ENCODE measurements around the gene FMNL3.

The FMNL3 gene

GRCh38 chr12:49623142-49623904 lies 83.9 kb downstream of the FMNL3 start, which contains the start of gene PRPF40B:
Gene PRPF40B, plus strand, starts transcription at chr12:49623561. Its CDS starts 30 bp downstream, at chr12:49623591.
- peak within 1 kb of the TSS; percentile 43 to 83 (median 66) for H3K4me3 ChIP-seq (ENCODE audit: control insufficient read depth in 1 of 7, extremely low read depth in 1 of 7, insufficient read depth in 4 of 7, low read depth in 2 of 7, low read length in 6 of 7)
- WGBS (ENCODE audit: insufficient coverage) = under 1% methylated on average over 42 of the region's 76 CpGs
- peaks cover 0 to 26% (median 20%) of the 10 kb centered on the region in 4 experiments for H3K4me1 ChIP-seq (ENCODE audit: control extremely low read depth in 1 of 4, control insufficient read depth in 4 of 4, insufficient read depth in 4 of 4, low read length in 3 of 4)
- no peaks in the 10 kb centered on the region for H3K9me3 ChIP-seq (ENCODE audit: control extremely low read depth in 1 of 5, control insufficient read depth in 4 of 5, insufficient read depth in 2 of 5, low read depth in 1 of 5, low read length in 4 of 5)
- CTCF ChIA-PET = interaction anchor here (0.6 to 8.0 kb wide), 19 partner anchors 9 to 356 kb away, joined by 3 to 67 read pairs (median 3); partner anchors contain the start of gene TROAP
- POLR2A ChIA-PET = interaction anchor here (0.8 to 1.1 kb wide), 3 partner anchors 35 to 103 kb away, joined by 3 to 5 read pairs (median 3); no protein-coding TSS in a partner anchor
- DNase-seq = peak; percentile 92 to 95 (median 95)
- peak within 1 kb of the TSS in 1 of 2 experiments; percentile 25 for H3K27ac ChIP-seq (ENCODE audit: insufficient read depth in 1 of 2, low read depth in 1 of 2, low read length in 2 of 2, poor library complexity in 1 of 2, severe bottlenecking in 2 of 2)
- H3K27me3 ChIP-seq (replicated peaks in 2 of 5; ENCODE audit: control insufficient read depth in 4 of 5, insufficient read depth in 5 of 5, low read length in 4 of 5) = peaks cover 0 to 7% (median 5%) of the 10 kb centered on the region in 5 experiments
- H3K36me3 ChIP-seq (ENCODE audit: control insufficient read depth in 4 of 4, insufficient read depth in 4 of 4, low read length in 3 of 4) = no peaks in the 10 kb centered on the region

DNA sequence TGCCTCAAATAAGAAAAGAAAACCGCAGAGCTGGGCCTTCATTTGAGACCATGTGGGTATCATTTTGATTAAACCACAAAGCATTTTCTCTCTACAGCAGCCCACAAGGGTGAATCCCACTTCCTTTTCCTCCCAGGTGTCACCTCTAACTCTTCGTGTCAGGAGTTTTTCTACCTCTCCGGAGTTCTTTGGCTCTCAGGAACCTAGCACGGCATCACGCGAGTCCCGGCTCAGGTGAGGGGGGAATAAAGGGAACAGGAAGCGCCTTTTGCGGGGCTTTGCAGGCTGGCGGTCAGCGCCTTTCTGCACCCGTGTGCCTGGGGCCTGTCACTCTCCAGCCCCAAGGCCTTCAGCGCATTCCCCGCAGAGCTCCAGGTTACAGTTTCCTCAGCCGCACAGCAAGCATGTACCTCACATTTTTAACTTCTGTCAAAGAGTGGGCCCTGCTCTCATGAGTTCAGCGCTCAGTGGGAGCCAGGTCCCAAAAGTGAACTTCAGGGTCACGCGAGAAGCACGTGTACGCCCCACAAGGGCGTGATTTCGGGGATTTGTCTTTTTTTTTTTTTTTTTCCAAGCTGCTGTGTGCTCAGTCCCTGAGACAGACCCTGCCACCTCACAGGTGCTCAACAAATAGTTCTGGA lies 84.6 kb downstream of the FMNL3 start:
- 0% methylated on average over 22 of the region's 22 CpGs for WGBS (ENCODE audit: insufficient coverage)
- Histone ChIP-seq H3K27me3 (replicated peaks in 2 of 5; ENCODE audit: control insufficient read depth in 4 of 5, insufficient read depth in 5 of 5, low read length in 4 of 5) (peaks cover 0 to 13% (median 5%) of the 10 kb centered on the region in 5 experiments), H3K9me3 (ENCODE audit: control extremely low read depth in 1 of 5, control insufficient read depth in 4 of 5, insufficient read depth in 2 of 5, low read depth in 1 of 5, low read length in 4 of 5) (no peaks in the 10 kb centered on the region), H3K4me3 (ENCODE audit: control insufficient read depth in 1 of 7, extremely low read depth in 1 of 7, insufficient read depth in 4 of 7, low read depth in 2 of 7, low read length in 6 of 7) (peak overlapping the region; percentile 43 to 83 (median 66)), H3K27ac (ENCODE audit: insufficient read depth in 1 of 2, low read depth in 1 of 2, low read length in 2 of 2, poor library complexity in 1 of 2, severe bottlenecking in 2 of 2) (peak overlapping the region in 1 of 2 experiments; percentile 25), H3K36me3 (ENCODE audit: control insufficient read depth in 4 of 4, insufficient read depth in 4 of 4, low read length in 3 of 4) (no peaks in the 10 kb centered on the region), H3K4me1 (ENCODE audit: control extremely low read depth in 1 of 4, control insufficient read depth in 4 of 4, insufficient read depth in 4 of 4, low read length in 3 of 4) (peaks cover 0 to 26% (median 20%) of the 10 kb centered on the region in 4 experiments)
- CTCF ChIA-PET = interaction anchor here (0.6 to 8.0 kb wide), 15 partner anchors 8 to 356 kb away, joined by 3 to 67 read pairs (median 3); partner anchors contain the start of gene TROAP
- DNase-seq = peak; percentile 36 to 84 (median 78)
- POLR2A ChIA-PET = interaction anchor here (0.8 to 1.1 kb wide), 3 partner anchors 34 to 104 kb away, joined by 3 to 5 read pairs (median 3); no protein-coding TSS in a partner anchor

DNA sequence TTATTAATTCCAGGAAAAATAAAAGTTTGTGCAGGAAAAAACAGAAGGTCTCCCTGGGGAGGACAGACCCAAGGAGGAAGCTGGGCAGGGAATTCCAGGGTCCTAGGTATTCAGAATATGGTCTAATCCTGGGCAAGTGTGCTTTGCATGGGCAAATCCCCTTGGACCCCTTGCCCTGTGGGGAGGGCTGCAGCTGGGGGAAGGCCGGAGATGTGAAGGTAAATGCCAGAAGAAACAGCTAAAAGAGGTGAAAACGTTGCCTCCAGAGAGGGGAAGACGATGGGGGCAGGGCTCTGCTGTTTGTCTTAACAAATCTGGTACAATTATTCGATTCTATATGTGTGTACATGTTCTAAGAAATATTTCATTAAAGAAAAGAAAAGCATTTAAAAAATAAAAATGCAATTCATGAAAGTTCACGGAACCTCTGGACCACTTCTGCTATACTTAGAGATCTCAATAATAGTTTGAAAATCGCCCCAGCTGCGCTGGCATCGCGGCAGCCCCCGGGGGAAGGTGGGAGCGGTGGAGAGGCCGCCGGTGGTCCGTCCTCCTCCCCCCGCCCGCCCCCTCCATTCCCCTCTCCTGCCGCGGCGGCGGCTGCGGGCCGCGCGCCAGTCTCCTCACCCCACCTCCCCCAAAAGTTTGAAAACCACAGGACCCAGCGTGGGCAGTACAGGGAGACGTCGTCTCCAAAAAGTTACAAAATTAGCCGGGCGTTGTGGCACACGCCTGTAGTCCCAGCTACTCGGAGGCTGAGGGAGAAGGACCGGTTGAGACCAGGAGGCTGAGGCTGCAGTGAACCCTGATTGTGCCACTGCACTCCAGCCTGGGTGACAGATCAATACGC lies 85.3 kb downstream of the FMNL3 start:
- Histone ChIP-seq H3K27me3 (replicated peaks in 2 of 5; ENCODE audit: control insufficient read depth in 4 of 5, insufficient read depth in 5 of 5, low read length in 4 of 5) (peaks cover 0 to 14% (median 4%) of the 10 kb centered on the region in 5 experiments), H3K4me1 (ENCODE audit: control extremely low read depth in 1 of 4, control insufficient read depth in 4 of 4, insufficient read depth in 4 of 4, low read length in 3 of 4) (peaks cover 0 to 26% (median 20%) of the 10 kb centered on the region in 4 experiments), H3K4me3 (ENCODE audit: control insufficient read depth in 1 of 7, extremely low read depth in 1 of 7, insufficient read depth in 4 of 7, low read depth in 2 of 7, low read length in 6 of 7) (peak overlapping the region in 6 of 7 experiments; percentile 59 to 83 (median 68)), H3K9me3 (ENCODE audit: control extremely low read depth in 1 of 5, control insufficient read depth in 4 of 5, insufficient read depth in 2 of 5, low read depth in 1 of 5, low read length in 4 of 5) (no peaks in the 10 kb centered on the region), H3K36me3 (ENCODE audit: control insufficient read depth in 4 of 4, insufficient read depth in 4 of 4, low read length in 3 of 4) (no peaks in the 10 kb centered on the region), H3K27ac (ENCODE audit: insufficient read depth in 1 of 2, low read depth in 1 of 2, low read length in 2 of 2, poor library complexity in 1 of 2, severe bottlenecking in 2 of 2) (no peak overlapping the region)
- ChIA-PET POLR2A (no interaction called here), CTCF (interaction anchor here (0.9 to 8.0 kb wide), 7 partner anchors 8 to 355 kb away, joined by 3 to 67 read pairs (median 4); no protein-coding TSS in a partner anchor)
- WGBS (ENCODE audit: insufficient coverage) = 9% methylated on average over 14 of the region's 33 CpGs
- no peak for DNase-seq

GRCh38 chr12:49619286-49619685 lies 87.9 kb downstream of the FMNL3 start:
- WGBS (ENCODE audit: insufficient coverage) = no CpG with 5 or more reads among the region's 3 CpGs

DNA sequence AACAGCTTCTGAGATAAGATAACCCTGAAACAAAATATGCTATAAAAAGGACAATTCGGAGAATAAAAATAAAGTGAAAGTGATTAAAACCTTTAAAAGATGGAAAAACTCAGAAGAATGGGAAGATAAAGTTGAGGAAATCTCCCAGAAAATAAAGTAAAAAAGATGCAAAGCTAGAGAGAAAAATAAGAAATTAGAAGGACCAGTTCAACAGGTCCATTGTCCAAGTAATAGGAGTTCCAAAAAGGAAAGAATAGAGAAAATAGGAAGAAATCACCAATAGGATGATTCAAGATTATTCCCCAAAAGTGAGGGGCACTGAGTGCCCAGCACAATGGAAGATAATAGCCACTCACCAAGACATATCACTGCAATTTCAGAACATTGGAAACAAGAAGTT lies 88.6 kb downstream of the FMNL3 start:
- Histone ChIP-seq H3K27me3 (replicated peaks in 2 of 5; ENCODE audit: control insufficient read depth in 4 of 5, insufficient read depth in 5 of 5, low read length in 4 of 5) (peaks cover 0 to 14% (median 5%) of the 10 kb centered on the region in 5 experiments), H3K36me3 (ENCODE audit: control insufficient read depth in 4 of 4, insufficient read depth in 4 of 4, low read length in 3 of 4) (no peaks in the 10 kb centered on the region), H3K27ac (ENCODE audit: insufficient read depth in 1 of 2, low read depth in 1 of 2, low read length in 2 of 2, poor library complexity in 1 of 2, severe bottlenecking in 2 of 2) (no peak overlapping the region), H3K4me3 (ENCODE audit: control insufficient read depth in 1 of 7, extremely low read depth in 1 of 7, insufficient read depth in 4 of 7, low read depth in 2 of 7, low read length in 6 of 7) (no peak overlapping the region), H3K4me1 (ENCODE audit: control extremely low read depth in 1 of 4, control insufficient read depth in 4 of 4, insufficient read depth in 4 of 4, low read length in 3 of 4) (peaks cover 0 to 22% (median 19%) of the 10 kb centered on the region in 4 experiments), H3K9me3 (ENCODE audit: control extremely low read depth in 1 of 5, control insufficient read depth in 4 of 5, insufficient read depth in 2 of 5, low read depth in 1 of 5, low read length in 4 of 5) (peaks cover 0 to 3% (median 2%) of the 10 kb centered on the region in 5 experiments)
- WGBS (ENCODE audit: insufficient coverage) = 100% methylated on average over 1 of the region's 1 CpG
- DNase-seq = no peak
- POLR2A ChIA-PET = no interaction called here
- CTCF ChIA-PET = interaction anchor here (0.6 to 2.0 kb wide), 4 partner anchors 25 to 67 kb away, joined by 3 to 11 read pairs (median 4); no protein-coding TSS in a partner anchor

More at GRCh38 chr12:49619286-49619685, 87.9 kb downstream of the FMNL3 start:
- ChIA-PET POLR2A (no interaction called here), CTCF (interaction anchor here (0.8 to 2.0 kb wide), 3 partner anchors 25 to 39 kb away, joined by 3 to 11 read pairs (median 4); no protein-coding TSS in a partner anchor)
- Histone ChIP-seq H3K9me3 (ENCODE audit: control extremely low read depth in 1 of 5, control insufficient read depth in 4 of 5, insufficient read depth in 2 of 5, low read depth in 1 of 5, low read length in 4 of 5) (peaks cover 0 to 3% (median 2%) of the 10 kb centered on the region in 5 experiments), H3K4me3 (ENCODE audit: control insufficient read depth in 1 of 7, extremely low read depth in 1 of 7, insufficient read depth in 4 of 7, low read depth in 2 of 7, low read length in 6 of 7) (no peak overlapping the region), H3K27ac (ENCODE audit: insufficient read depth in 1 of 2, low read depth in 1 of 2, low read length in 2 of 2, poor library complexity in 1 of 2, severe bottlenecking in 2 of 2) (no peak overlapping the region), H3K36me3 (ENCODE audit: control insufficient read depth in 4 of 4, insufficient read depth in 4 of 4, low read length in 3 of 4) (no peaks in the 10 kb centered on the region), H3K27me3 (replicated peaks in 2 of 5; ENCODE audit: control insufficient read depth in 4 of 5, insufficient read depth in 5 of 5, low read length in 4 of 5) (peaks cover 0 to 14% (median 5%) of the 10 kb centered on the region in 5 experiments), H3K4me1 (ENCODE audit: control extremely low read depth in 1 of 4, control insufficient read depth in 4 of 4, insufficient read depth in 4 of 4, low read length in 3 of 4) (peaks cover 0 to 26% (median 20%) of the 10 kb centered on the region in 4 experiments)
- no peak for DNase-seq

DNA sequence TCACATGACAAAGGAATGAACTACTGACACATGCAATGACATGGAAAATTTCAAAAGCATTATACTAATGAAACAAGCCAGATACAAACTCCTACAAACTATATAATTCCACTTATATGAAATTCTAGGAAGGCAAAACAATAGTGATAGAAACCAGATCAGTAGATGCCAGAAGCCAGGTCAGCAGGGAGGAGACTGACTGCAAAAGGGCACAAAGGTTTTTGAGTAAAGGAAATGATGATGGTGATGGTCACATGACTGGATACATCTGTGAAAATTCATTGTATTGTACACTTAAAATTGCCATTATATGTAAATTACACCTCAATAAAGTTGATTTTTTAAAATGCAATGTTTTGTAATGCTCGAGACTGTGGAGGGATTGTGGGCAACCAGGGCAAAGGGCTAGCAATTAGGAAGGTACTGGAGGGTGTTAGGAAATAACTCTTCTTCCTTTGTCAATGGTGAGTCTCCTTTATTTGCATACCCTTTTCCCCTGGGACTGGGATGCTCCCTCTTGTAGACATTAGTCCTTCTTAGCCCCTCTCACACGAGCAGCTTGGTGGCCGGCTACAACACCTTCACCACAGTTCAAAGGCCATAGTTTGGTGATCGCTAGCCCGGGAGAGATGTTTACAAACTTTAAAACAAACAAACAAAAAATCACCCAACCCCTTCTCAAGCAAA lies 90.5 kb downstream of the FMNL3 start:
- Histone ChIP-seq H3K27ac (ENCODE audit: insufficient read depth in 1 of 2, low read depth in 1 of 2, low read length in 2 of 2, poor library complexity in 1 of 2, severe bottlenecking in 2 of 2) (no peak overlapping the region), H3K9me3 (ENCODE audit: control extremely low read depth in 1 of 5, control insufficient read depth in 4 of 5, insufficient read depth in 2 of 5, low read depth in 1 of 5, low read length in 4 of 5) (peaks cover 0 to 6% (median 3%) of the 10 kb centered on the region in 5 experiments), H3K4me3 (ENCODE audit: control insufficient read depth in 1 of 7, extremely low read depth in 1 of 7, insufficient read depth in 4 of 7, low read depth in 2 of 7, low read length in 6 of 7) (no peak overlapping the region), H3K4me1 (ENCODE audit: control extremely low read depth in 1 of 4, control insufficient read depth in 4 of 4, insufficient read depth in 4 of 4, low read length in 3 of 4) (peaks cover 0 to 8% (median 5%) of the 10 kb centered on the region in 4 experiments), H3K27me3 (replicated peaks in 2 of 5; ENCODE audit: control insufficient read depth in 4 of 5, insufficient read depth in 5 of 5, low read length in 4 of 5) (peaks cover 0 to 14% (median 5%) of the 10 kb centered on the region in 5 experiments), H3K36me3 (ENCODE audit: control insufficient read depth in 4 of 4, insufficient read depth in 4 of 4, low read length in 3 of 4) (no peaks in the 10 kb centered on the region)
- CTCF ChIA-PET = interaction anchor here (1.4 kb wide), 2 partner anchors 20 to 44 kb away, joined by 4 read pairs; no protein-coding TSS in a partner anchor
- 82% methylated on average over 3 of the region's 5 CpGs for WGBS (ENCODE audit: insufficient coverage)
- POLR2A ChIA-PET = no interaction called here
- DNase-seq = no peak

Measured in common myeloid progenitor, CD34-positive (primary cell).